Mesenchymal stem cell (in vitro differentiated cells and primary cell): ENCODE data around the gene NLK.

Source experiments
- DNase-seq: peaks from one replicate; pipeline ENCODE4 v3.0.0-alpha.2; 2013
- H2AFZ ChIP-seq: one replicate; pipeline ENCODE4 v1.6.1; 2013; ENCODE audit warnings: low read depth, mild to moderate bottlenecking, control low read depth, inconsistent platforms, low read length, moderate library complexity
- H2AK5ac ChIP-seq: 2 replicates; pipeline ENCODE4 v1.6.1; 2013; ENCODE audit warnings: low read length, moderate library complexity, mild to moderate bottlenecking, inconsistent platforms; ENCODE audit not compliant: severe bottlenecking
- H2BK120ac ChIP-seq: one replicate; pipeline ENCODE4 v1.6.1; 2013; ENCODE audit warnings: low read depth, mild to moderate bottlenecking, inconsistent platforms, low read length, moderate library complexity
- H2BK12ac ChIP-seq, 2 experiments: one replicate each; pipeline ENCODE4 v1.6.1; 2013; ENCODE audit warnings: inconsistent platforms in 2 of 2, low read length in 2 of 2, mild to moderate bottlenecking in 2 of 2, moderate library complexity in 2 of 2, control low read depth in 1 of 2
- H2BK15ac ChIP-seq: one replicate; pipeline ENCODE4 v1.6.1; 2013; ENCODE audit warnings: mild to moderate bottlenecking, low read depth, inconsistent platforms; ENCODE audit not compliant: poor library complexity, severe bottlenecking
- H2BK5ac ChIP-seq: 2 replicates; pipeline ENCODE4 v1.6.1; 2013; ENCODE audit warnings: low read depth, mild to moderate bottlenecking, low read length, control low read depth, inconsistent platforms; ENCODE audit not compliant: poor library complexity, severe bottlenecking
- H3K14ac ChIP-seq, 2 experiments: one replicate each; pipeline ENCODE4 v1.6.1; 2013; ENCODE audit warnings: inconsistent platforms in 2 of 2, low read length in 2 of 2, control low read depth in 1 of 2, mild to moderate bottlenecking in 1 of 2, moderate library complexity in 1 of 2
- H3K18ac ChIP-seq, 2 experiments: one replicate each; pipeline ENCODE4 v1.6.1; 2013; ENCODE audit warnings: inconsistent platforms in 2 of 2, low read length in 2 of 2, control low read depth in 1 of 2, low read depth in 1 of 2, mild to moderate bottlenecking in 1 of 2
- H3K23ac ChIP-seq, 2 experiments: one replicate each; pipeline ENCODE4 v1.6.1; 2013; ENCODE audit warnings: inconsistent platforms in 2 of 2, low read length in 2 of 2, mild to moderate bottlenecking in 2 of 2, moderate library complexity in 2 of 2, control low read depth in 1 of 2
- H3K27ac ChIP-seq: 2 replicates; pipeline ENCODE4 v1.5.1; 2013; ENCODE audit warnings: mild to moderate bottlenecking, moderate library complexity, low read length, control low read depth, inconsistent platforms; ENCODE audit not compliant: poor library complexity, severe bottlenecking
- H3K27me3 ChIP-seq, 2 experiments: 2 replicates each; pipeline versions ENCODE4 v1.6.1 to v1.7.0; 2013; ENCODE audit warnings: low read length in 2 of 2, mild to moderate bottlenecking in 2 of 2, moderate library complexity in 2 of 2, control low read depth in 1 of 2, inconsistent platforms in 1 of 2; ENCODE audit not compliant: control insufficient read depth in 1 of 2, insufficient read depth in 1 of 2
- H3K36me3 ChIP-seq, 2 experiments: 2 replicates each; pipeline versions ENCODE4 v1.6.1 to v1.7.0; 2013; ENCODE audit warnings: low read length in 2 of 2, control low read depth in 1 of 2, inconsistent platforms in 1 of 2, low read depth in 1 of 2, mild to moderate bottlenecking in 1 of 2; ENCODE audit not compliant: insufficient read depth in 2 of 2, control insufficient read depth in 1 of 2
- H3K4ac ChIP-seq, 2 experiments: one replicate each; pipeline ENCODE4 v1.6.1; 2013; ENCODE audit warnings: inconsistent platforms in 2 of 2, low read length in 2 of 2, mild to moderate bottlenecking in 2 of 2, moderate library complexity in 2 of 2, control low read depth in 1 of 2, low read depth in 1 of 2
- H3K4me1 ChIP-seq: 2 replicates; pipeline ENCODE4 v1.6.1; 2013; ENCODE audit warnings: low read depth, low read length, control low read depth; ENCODE audit not compliant: control insufficient read depth, insufficient read depth
- H3K4me2 ChIP-seq: 2 replicates; pipeline ENCODE4 v1.6.1; 2013; ENCODE audit warnings: low read length, mild to moderate bottlenecking, inconsistent platforms; ENCODE audit not compliant: poor library complexity, severe bottlenecking
- H3K4me3 ChIP-seq, 2 experiments: 2 replicates each; pipeline versions ENCODE4 v1.5.1 to v1.7.0; 2013; ENCODE audit warnings: low read length in 2 of 2, mild to moderate bottlenecking in 2 of 2, control low read depth in 1 of 2, low read depth in 1 of 2; ENCODE audit not compliant: insufficient read depth in 1 of 2
- H3K79me1 ChIP-seq: replicated peaks from 2 replicates; pipeline ENCODE4 v1.6.1; 2013; ENCODE audit warnings: mild to moderate bottlenecking, control low read depth, low read length, inconsistent platforms; ENCODE audit not compliant: poor library complexity, severe bottlenecking
- H3K9ac ChIP-seq: 2 replicates; pipeline ENCODE4 v1.7.0; 2013; ENCODE audit warnings: mild to moderate bottlenecking, low read length, moderate library complexity
- H3K9me3 ChIP-seq: 2 replicates; pipeline ENCODE4 v1.7.0; 2013; ENCODE audit warnings: mild to moderate bottlenecking, low read length; ENCODE audit not compliant: control insufficient read depth
- H4K8ac ChIP-seq: one replicate; pipeline ENCODE4 v1.6.1; 2013; ENCODE audit warnings: inconsistent platforms, mild to moderate bottlenecking, low read length, moderate library complexity
- H4K91ac ChIP-seq: one replicate; pipeline ENCODE4 v1.6.1; 2013; ENCODE audit warnings: mild to moderate bottlenecking, low read length, inconsistent platforms
- WGBS: methylation state at CpG from one replicate; pipeline ENCODE4 v1.1.7; 2013; ENCODE audit warnings: mixed read lengths; 5-methylcytosine and 5-hydroxymethylcytosine counted together

The NLK gene

DNA sequence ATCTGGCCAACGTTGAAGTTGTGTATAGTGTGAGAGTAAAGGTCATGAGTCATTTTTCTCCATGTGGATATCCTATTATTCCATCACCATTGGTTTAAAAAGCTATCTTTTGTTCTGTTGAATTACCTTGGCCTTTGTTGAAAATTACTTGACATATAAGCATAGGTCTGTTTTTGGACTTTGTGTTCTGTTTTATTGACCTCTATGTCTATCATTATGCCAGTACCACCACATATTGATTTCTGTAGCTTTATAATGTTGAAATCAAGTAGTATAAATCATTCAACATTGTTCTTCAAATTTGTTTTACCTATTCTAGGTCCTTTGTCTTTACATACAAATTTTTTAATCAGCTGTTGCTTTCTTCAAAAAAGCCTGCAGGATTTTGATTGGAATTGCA, 58.5 kb downstream of the NLK start:
- peaks cover 9% of the 10 kb centered on the region for H3K79me1 ChIP-seq
- WGBS: 100% methylated on average over 1 of the region's 1 CpG
- DNase-seq: no peak

DNA sequence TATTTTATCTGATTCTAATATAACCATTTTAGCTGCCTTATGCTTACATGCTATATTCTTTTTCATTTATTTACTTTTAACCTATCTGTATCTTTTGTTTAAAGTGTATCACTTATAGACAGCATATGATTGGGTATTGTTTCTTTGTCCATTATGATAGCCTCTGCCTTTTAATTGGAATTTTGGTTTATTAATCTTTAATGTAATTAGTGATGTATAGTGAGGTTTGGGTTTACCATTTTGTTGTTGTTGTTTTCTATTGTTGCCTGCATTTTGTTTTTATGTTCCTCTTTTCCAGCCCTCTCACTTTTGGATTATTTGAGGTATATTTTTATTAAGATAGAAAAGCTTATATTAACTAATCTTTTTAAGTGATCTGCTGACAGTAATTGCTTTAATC, 59.4 kb downstream of the NLK start:
- no peak overlapping the region for H2AFZ ChIP-seq
- H3K9me3 ChIP-seq: peaks cover 4% of the 10 kb centered on the region
- no peak overlapping the region for H4K8ac ChIP-seq
- H3K36me3 ChIP-seq: no peaks in the 10 kb centered on the region
- H3K23ac ChIP-seq: no peak overlapping the region
- H2BK5ac ChIP-seq: peak overlapping the region; percentile 44
- H3K4me2 ChIP-seq: no peak overlapping the region
- H4K91ac ChIP-seq: no peak overlapping the region
- no peak for DNase-seq
- H3K14ac ChIP-seq: no peak overlapping the region
- no peak overlapping the region for H2BK120ac ChIP-seq
- H3K27ac ChIP-seq: no peak overlapping the region
- H3K27me3 ChIP-seq: no peaks in the 10 kb centered on the region
- H2BK15ac ChIP-seq: no peak overlapping the region
- H3K79me1 ChIP-seq: peaks cover 9% of the 10 kb centered on the region
- H2AK5ac ChIP-seq: no peak overlapping the region
- no peak overlapping the region for H2BK12ac ChIP-seq
- no peak overlapping the region for H3K18ac ChIP-seq
- no peak overlapping the region for H3K9ac ChIP-seq
- H3K4me1 ChIP-seq: no peaks in the 10 kb centered on the region
- H3K4me3 ChIP-seq: no peak overlapping the region
- H3K4ac ChIP-seq: no peak overlapping the region

More for the DNA sequence above, 58.5 kb downstream of the NLK start:
- no peak overlapping the region for H2BK120ac ChIP-seq
- no peak overlapping the region for H3K18ac ChIP-seq
- no peak overlapping the region for H3K23ac ChIP-seq
- H3K4me1 ChIP-seq: no peaks in the 10 kb centered on the region
- no peak overlapping the region for H4K91ac ChIP-seq
- H3K4me2 ChIP-seq: no peak overlapping the region
- H3K9ac ChIP-seq: no peak overlapping the region
- H3K14ac ChIP-seq: no peak overlapping the region
- H4K8ac ChIP-seq: no peak overlapping the region
- no peaks in the 10 kb centered on the region for H3K36me3 ChIP-seq
- no peak overlapping the region for H3K4me3 ChIP-seq
- no peak overlapping the region for H3K27ac ChIP-seq
- H3K9me3 ChIP-seq: peaks cover 4% of the 10 kb centered on the region
- no peak overlapping the region for H3K4ac ChIP-seq
- no peak overlapping the region for H2BK15ac ChIP-seq
- H2AFZ ChIP-seq: no peak overlapping the region
- no peaks in the 10 kb centered on the region for H3K27me3 ChIP-seq
- no peak overlapping the region for H2BK5ac ChIP-seq
- H2BK12ac ChIP-seq: no peak overlapping the region
- no peak overlapping the region for H2AK5ac ChIP-seq

DNA sequence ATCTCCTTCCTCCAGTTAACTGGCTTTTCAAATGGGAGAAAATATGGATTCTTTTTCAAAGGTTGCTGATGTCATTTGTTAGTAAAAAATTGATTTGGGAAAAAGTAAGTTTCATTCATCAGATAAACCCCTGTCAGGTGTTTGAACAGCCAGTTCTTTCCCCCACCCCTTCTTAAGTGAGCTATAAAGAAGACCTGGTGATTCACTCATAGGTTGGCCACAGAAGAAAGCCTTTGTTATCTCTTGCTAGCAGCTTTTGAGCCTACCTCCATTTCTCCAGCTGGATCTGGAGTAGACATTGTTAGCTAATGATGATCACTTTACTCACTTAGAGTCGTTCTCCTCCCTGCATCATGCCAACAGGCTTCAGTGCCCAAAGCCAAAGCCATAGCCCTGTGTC, 63.0 kb downstream of the NLK start:
- no peak overlapping the region for H2BK5ac ChIP-seq
- H2BK12ac ChIP-seq: no peak overlapping the region
- H2AFZ ChIP-seq: no peak overlapping the region
- H3K9me3 ChIP-seq: peaks cover 4% of the 10 kb centered on the region
- no peak overlapping the region for H3K18ac ChIP-seq
- no peak overlapping the region for H3K4ac ChIP-seq
- H2AK5ac ChIP-seq: no peak overlapping the region
- H2BK15ac ChIP-seq: no peak overlapping the region
- H3K23ac ChIP-seq: no peak overlapping the region
- H3K27ac ChIP-seq: no peak overlapping the region
- H3K4me3 ChIP-seq: no peak overlapping the region
- H3K4me2 ChIP-seq: no peak overlapping the region
- H3K14ac ChIP-seq: no peak overlapping the region
- peaks cover 6% of the 10 kb centered on the region for H3K79me1 ChIP-seq
- H4K91ac ChIP-seq: no peak overlapping the region
- H3K36me3 ChIP-seq: no peaks in the 10 kb centered on the region
- H4K8ac ChIP-seq: no peak overlapping the region
- no peaks in the 10 kb centered on the region for H3K27me3 ChIP-seq
- no peak overlapping the region for H2BK120ac ChIP-seq
- no peak for DNase-seq
- WGBS: no CpG with 5 or more reads among the region's 1 CpG
- H3K9ac ChIP-seq: no peak overlapping the region
- H3K4me1 ChIP-seq: no peaks in the 10 kb centered on the region

DNA sequence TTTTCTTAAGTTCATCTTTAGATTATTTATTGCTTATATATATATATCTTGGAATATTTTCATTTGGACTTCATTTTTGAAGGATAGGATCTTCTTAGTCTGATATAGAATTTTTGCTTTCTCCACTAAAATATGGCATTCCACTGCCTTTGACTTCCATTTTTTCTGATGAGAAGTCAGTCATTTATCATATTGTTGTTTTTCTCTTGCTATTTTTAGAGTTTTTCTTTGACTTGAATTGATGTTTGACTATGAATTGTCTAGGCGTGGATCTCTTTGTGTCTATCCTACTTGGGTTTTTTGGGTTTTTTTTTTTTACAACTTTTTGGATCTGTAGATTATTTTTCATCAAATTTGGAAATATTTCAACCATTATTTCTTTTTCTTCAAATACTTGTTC, 67.7 kb downstream of the NLK start:
- no peak overlapping the region for H2AFZ ChIP-seq
- no peak for DNase-seq
- no peak overlapping the region for H4K91ac ChIP-seq
- peaks cover 9% of the 10 kb centered on the region for H3K79me1 ChIP-seq
- H3K23ac ChIP-seq: no peak overlapping the region
- no peak overlapping the region for H3K4me3 ChIP-seq
- no peaks in the 10 kb centered on the region for H3K27me3 ChIP-seq
- H3K14ac ChIP-seq: no peak overlapping the region
- H4K8ac ChIP-seq: no peak overlapping the region
- no peaks in the 10 kb centered on the region for H3K36me3 ChIP-seq
- no peak overlapping the region for H2BK120ac ChIP-seq
- H3K27ac ChIP-seq: no peak overlapping the region
- H3K4ac ChIP-seq: no peak overlapping the region
- WGBS: no CpG with 5 or more reads among the region's 1 CpG
- H2BK15ac ChIP-seq: no peak overlapping the region
- no peak overlapping the region for H3K18ac ChIP-seq
- peaks cover 2% of the 10 kb centered on the region for H3K4me1 ChIP-seq
- H3K9ac ChIP-seq: no peak overlapping the region
- H2BK5ac ChIP-seq: peak overlapping the region; percentile 79
- H3K9me3 ChIP-seq: no peaks in the 10 kb centered on the region
- no peak overlapping the region for H3K4me2 ChIP-seq
- H2BK12ac ChIP-seq: no peak overlapping the region
- H2AK5ac ChIP-seq: no peak overlapping the region
